C1 segment of cervical spinal cord (tissue), 14 donors: ENCODE results near the gene DNAJC10.
"Not testable (repeated sequence)": the region's sequence is repeated elsewhere in the genome, so short reads cannot be mapped to it uniquely, and the experiment has no call there.

Experiments used
- DNase-seq, 14 donors: peaks; one replicate each; lab custom pipeline; 2025; lab: John Stamatoyannopoulos, UW

DNAJC10 gene

GRCh38 chr2:182726473-182726872 is 10.4 kb downstream of the DNAJC10 start:
- DNase-seq = no peak

GRCh38 chr2:182728014-182728413 is 12.0 kb downstream of the DNAJC10 start:
- DNase-seq = no peak

- no peak for DNase-seq
Observed at GRCh38 chr2:182729710-182730339, 13.8 kb downstream of the DNAJC10 start.

GRCh38 chr2:182730486-182730885 is 14.4 kb downstream of the DNAJC10 start:
- DNase-seq = no peak

- no peak for DNase-seq
Observed at GRCh38 chr2:182732736-182733135, 16.7 kb downstream of the DNAJC10 start.

GRCh38 chr2:182733572-182733971 is 17.5 kb downstream of the DNAJC10 start:
- no peak for DNase-seq

GRCh38 chr2:182736856-182737255 is 20.8 kb downstream of the DNAJC10 start:
- not testable (repeated sequence) for DNase-seq

GRCh38 chr2:182740701-182741100 is 24.6 kb downstream of the DNAJC10 start:
- DNase-seq = no peak

GRCh38 chr2:182741620-182742019 is 25.6 kb downstream of the DNAJC10 start:
- DNase-seq = no peak

GRCh38 chr2:182744490-182744889 is 28.4 kb downstream of the DNAJC10 start:
- DNase-seq = no peak

- no peak for DNase-seq
Observed at GRCh38 chr2:182745061-182745460, 29.0 kb downstream of the DNAJC10 start.

- not testable (repeated sequence) for DNase-seq
Observed at GRCh38 chr2:182745894-182746293, 29.8 kb downstream of the DNAJC10 start.

GRCh38 chr2:182754231-182754630 is 38.2 kb downstream of the DNAJC10 start:
- no peak for DNase-seq

- no peak for DNase-seq
Observed at GRCh38 chr2:182758379-182758778, 42.3 kb downstream of the DNAJC10 start.

GRCh38 chr2:182761903-182762302 is 45.8 kb downstream of the DNAJC10 start:
- DNase-seq = peak in 1 of 14 donors; percentile 10

- no peak for DNase-seq
Observed at GRCh38 chr2:182763311-182763912, 47.4 kb downstream of the DNAJC10 start.

GRCh38 chr2:182766626-182767025 is 50.6 kb downstream of the DNAJC10 start:
- DNase-seq = no peak

GRCh38 chr2:182767578-182767977 is 51.5 kb downstream of the DNAJC10 start:
- DNase-seq = peak in 1 of 14 donors; percentile 5

GRCh38 chr2:182768950-182769349 is 52.9 kb downstream of the DNAJC10 start:
- DNase-seq = not testable (repeated sequence)

- no peak for DNase-seq
Observed at GRCh38 chr2:182779323-182779722, 63.3 kb downstream of the DNAJC10 start.

GRCh38 chr2:182781099-182781498 is 65.0 kb downstream of the DNAJC10 start:
- not testable (repeated sequence) for DNase-seq

GRCh38 chr2:182782686-182783085 is 66.6 kb downstream of the DNAJC10 start:
- DNase-seq = not testable (repeated sequence)

GRCh38 chr2:182784058-182784706 is 68.1 kb downstream of the DNAJC10 start:
- DNase-seq = no peak
